Measurements from ENCODE around the gene PEAR1. TPM values are rescaled to one million over a fixed set of nuclear protein-coding genes. Genes with fewer than 3 reads are reported as not detected.

The PEAR1 gene
- total and polyA plus RNA-seq, 9 donors = 4.3 to 21.2 (median 13.4) TPM

DNA sequence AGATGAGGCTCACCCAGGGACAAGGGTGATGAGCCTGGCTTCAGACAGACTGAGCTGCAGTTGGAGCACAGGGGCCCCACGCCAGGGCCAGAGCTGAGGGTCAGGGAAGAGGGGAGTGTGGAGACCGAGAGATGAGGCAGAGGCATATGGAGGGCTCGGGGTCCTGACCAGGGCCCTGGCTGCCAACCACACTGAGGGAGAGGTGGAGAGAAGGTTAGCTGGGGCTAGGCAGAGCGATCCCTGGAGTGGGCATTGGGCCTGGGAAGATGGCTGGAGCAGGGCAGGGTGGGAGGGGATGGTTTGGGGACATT lies 8.0 kb downstream of the PEAR1 start:
- peaks cover 35% of the 10 kb centered on the region for H3K4me1 ChIP-seq (ENCODE audit: insufficient read depth)
- H3K36me3 ChIP-seq = no peaks in the 10 kb centered on the region
- TF ChIP-seq EP300 (IDR thresholded peaks at IDR 0.05) = no peak
- TF ChIP-seq, protein P1, sequence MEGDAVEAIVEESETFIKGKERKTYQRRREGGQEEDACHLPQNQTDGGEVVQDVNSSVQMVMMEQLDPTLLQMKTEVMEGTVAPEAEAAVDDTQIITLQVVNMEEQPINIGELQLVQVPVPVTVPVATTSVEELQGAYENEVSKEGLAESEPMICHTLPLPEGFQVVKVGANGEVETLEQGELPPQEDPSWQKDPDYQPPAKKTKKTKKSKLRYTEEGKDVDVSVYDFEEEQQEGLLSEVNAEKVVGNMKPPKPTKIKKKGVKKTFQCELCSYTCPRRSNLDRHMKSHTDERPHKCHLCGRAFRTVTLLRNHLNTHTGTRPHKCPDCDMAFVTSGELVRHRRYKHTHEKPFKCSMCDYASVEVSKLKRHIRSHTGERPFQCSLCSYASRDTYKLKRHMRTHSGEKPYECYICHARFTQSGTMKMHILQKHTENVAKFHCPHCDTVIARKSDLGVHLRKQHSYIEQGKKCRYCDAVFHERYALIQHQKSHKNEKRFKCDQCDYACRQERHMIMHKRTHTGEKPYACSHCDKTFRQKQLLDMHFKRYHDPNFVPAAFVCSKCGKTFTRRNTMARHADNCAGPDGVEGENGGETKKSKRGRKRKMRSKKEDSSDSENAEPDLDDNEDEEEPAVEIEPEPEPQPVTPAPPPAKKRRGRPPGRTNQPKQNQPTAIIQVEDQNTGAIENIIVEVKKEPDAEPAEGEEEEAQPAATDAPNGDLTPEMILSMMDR (IDR thresholded peaks at IDR 0.05) = no peak
- TF ChIP-seq POLR2A (IDR thresholded peaks at IDR 0.05) = no peak
- H3K9me3 ChIP-seq = no peaks in the 10 kb centered on the region
- H3K27me3 ChIP-seq = no peaks in the 10 kb centered on the region
- 85 to 94% (median 88%) methylated on average over 4 of the region's 4 CpGs for WGBS, 3 donors
- intact Hi-C loops (cut with DNase I) = no loop called here
- DNase-seq = no peak
- H3K27ac ChIP-seq = no peak overlapping the region
- H3K4me3 ChIP-seq = no peak overlapping the region

DNA sequence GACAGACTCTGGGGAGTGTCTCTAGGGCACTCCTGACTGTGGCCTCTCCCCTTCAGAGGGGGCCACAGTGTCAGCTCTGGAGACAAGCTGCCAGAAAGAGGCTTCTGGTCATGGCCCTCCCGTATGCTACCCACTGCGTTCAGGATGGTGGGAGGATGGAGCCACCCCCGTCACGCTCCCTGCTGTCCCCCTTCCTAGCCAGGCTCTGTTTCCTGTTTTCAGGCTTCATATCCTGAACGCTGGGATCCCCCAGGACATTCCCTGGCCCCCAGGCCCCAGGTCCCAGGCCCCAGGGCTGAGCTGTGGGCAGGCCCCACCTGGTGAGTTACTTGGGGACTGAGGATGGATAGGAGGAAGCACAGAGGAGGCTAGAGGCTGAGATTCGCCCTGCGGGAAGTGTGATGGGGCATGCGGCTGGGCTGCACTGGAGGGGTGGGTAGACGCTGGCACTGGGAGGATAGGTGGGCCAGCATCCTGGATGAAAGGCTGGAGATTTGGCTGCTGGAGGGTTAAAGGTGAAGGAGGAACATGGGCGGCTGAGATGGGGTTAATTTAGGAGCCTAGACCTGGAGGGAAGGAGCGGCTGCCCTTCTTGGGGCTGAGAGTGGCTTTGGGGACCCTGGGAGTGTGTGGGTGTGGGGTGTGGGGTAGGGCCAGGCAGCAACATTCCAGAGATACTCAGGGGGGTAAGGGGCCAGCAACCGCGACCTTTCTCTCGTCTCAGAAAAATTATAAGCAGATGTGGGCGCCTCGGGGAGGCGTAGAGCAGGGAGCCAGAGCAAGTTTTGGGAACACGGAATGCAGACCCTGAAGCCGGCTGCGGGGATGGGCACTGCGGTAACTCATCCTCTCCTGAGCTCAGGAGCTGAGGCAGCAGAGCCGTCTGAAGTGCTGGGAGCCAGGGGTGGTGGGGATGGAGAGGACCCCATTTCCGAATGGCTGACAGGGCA lies 8.7 kb downstream of the PEAR1 start:
- intact Hi-C loops (cut with DNase I) = no loop called here
- Histone ChIP-seq H3K36me3 (no peaks in the 10 kb centered on the region), H3K27me3 (no peaks in the 10 kb centered on the region), H3K4me3 (no peak overlapping the region), H3K27ac (no peak overlapping the region), H3K9me3 (no peaks in the 10 kb centered on the region), H3K4me1 (ENCODE audit: insufficient read depth) (peaks cover 34% of the 10 kb centered on the region)
- TF ChIP-seq, protein P1 (IDR thresholded peaks at IDR 0.05) = no peak
- TF ChIP-seq POLR2A (IDR thresholded peaks at IDR 0.05) = no peak
- no peak for TF ChIP-seq EP300 (IDR thresholded peaks at IDR 0.05)
- 40 to 52% (median 46%) methylated on average over 22 to 23 of the region's 23 CpGs for WGBS, 3 donors
- DNase-seq = no peak

DNA sequence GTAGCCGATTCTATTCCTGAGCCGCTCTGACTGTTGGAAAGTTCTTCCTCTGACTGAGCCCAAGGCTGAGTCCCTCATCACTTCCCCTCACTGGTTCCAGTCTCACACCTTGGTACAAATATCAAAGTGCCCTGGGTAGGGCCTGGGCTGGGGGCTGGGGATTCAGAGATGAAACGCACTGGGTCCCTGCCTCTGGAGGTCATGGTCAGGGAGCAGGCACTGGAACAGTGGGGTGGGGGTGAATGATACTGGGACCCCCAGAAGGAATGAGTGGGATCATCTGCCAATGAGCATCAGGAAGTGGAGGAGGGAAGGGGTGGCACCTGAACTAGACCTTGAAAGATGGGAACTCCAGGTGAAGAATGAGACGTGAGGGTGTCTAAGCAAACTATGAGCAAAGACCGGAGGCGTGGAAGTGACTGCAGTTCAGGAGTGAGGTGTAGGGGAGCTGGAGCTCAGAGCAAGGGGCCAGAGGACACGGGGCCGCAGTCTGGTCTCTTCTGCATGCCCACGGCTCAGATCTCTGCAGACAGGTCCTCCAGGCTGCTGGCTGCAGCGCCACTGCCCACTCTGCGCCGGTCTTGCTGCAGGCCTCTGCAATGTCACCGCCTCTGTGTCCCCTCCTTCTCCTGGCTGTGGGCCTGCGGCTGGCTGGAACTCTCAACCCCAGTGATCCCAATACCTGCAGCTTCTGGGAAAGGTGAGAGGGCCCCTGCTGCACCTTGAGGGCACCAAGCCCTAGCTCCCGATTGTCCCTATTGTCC lies 10.0 kb downstream of the PEAR1 start:
- DNase-seq = no peak
- no peak overlapping the region for H3K4me3 ChIP-seq
- intact Hi-C loops (cut with DNase I) = no loop called here
- 74 to 82% (median 82%) methylated on average over 15 of the region's 15 CpGs for WGBS, 3 donors
- no peaks in the 10 kb centered on the region for H3K9me3 ChIP-seq
- H3K27me3 ChIP-seq = no peaks in the 10 kb centered on the region
- no peaks in the 10 kb centered on the region for H3K36me3 ChIP-seq
- H3K27ac ChIP-seq = no peak overlapping the region
- TF ChIP-seq, protein P1 (IDR thresholded peaks at IDR 0.05) = no peak
- TF ChIP-seq POLR2A (IDR thresholded peaks at IDR 0.05) = no peak
- TF ChIP-seq EP300 (IDR thresholded peaks at IDR 0.05) = no peak
- peaks cover 32% of the 10 kb centered on the region for H3K4me1 ChIP-seq (ENCODE audit: insufficient read depth)

DNA sequence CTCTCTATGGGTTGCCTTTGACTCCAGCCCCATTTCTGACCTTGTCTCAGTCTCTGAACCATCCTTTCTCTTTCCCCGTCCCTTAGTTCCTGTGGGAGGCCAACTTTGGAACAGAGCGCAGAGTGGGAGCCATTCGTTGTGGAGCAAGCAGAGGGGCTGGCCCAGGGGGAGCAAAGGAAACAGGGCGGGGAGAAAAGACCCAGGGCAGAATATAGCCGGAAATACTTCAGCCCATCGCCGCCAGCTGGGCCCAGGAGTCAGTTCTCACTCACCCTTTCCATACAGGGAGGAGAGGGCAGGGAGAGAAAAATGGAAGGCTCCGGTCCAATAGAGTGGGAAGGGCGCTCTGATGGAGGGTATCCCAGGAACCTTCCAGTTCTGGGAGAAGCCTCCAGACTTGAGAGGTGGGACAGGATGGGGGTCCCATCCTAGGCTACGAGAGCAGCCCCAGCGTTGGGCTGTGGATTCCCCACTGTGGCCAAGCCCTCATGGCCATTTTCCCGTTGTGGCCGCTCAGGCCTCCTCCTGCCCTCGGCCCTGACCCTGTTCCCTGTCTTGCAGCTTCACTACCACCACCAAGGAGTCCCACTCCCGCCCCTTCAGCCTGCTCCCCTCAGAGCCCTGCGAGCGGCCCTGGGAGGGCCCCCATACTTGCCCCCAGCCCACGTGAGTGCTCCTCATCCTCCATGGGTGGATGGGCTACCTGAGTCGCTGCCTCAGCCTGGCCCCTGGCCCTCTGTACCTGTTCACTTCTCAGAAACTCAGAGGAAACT lies 10.9 kb downstream of the PEAR1 start:
- no peaks in the 10 kb centered on the region for H3K9me3 ChIP-seq
- no peak for TF ChIP-seq POLR2A (IDR thresholded peaks at IDR 0.05)
- no peak for TF ChIP-seq EP300 (IDR thresholded peaks at IDR 0.05)
- TF ChIP-seq, protein P1 (IDR thresholded peaks at IDR 0.05) = no peak
- intact Hi-C loops (cut with DNase I) = no loop called here
- no peak for DNase-seq
- H3K4me1 ChIP-seq (ENCODE audit: insufficient read depth) = peaks cover 29% of the 10 kb centered on the region
- WGBS, 3 donors = 29 to 54% (median 42%) methylated on average over 19 of the region's 19 CpGs
- no peak overlapping the region for H3K4me3 ChIP-seq
- H3K27me3 ChIP-seq = no peaks in the 10 kb centered on the region
- no peaks in the 10 kb centered on the region for H3K36me3 ChIP-seq
- no peak overlapping the region for H3K27ac ChIP-seq

All from ovary (tissue), 9 donors.